H1 (cell line): Measurements from ENCODE around the gene ELOVL2. TPM values are rescaled to one million over a fixed set of nuclear protein-coding genes. Genes with fewer than 3 reads are reported as not detected.
"Not testable (repeated sequence)": the region's sequence is repeated elsewhere in the genome, so short reads cannot be mapped to it uniquely, and the experiment has no call there.

Experiments
- CTCF ChIA-PET: fragments of 300-600 bp; sonication (Branson Sonifier 250); formaldehyde crosslinking; loops from one replicate; lab custom pipeline; 2021; ENCODE audit not compliant: partially characterized antibody; lab: Charles Lee
- POLR2A ChIA-PET: fragments of 300-600 bp; sonication (Branson Sonifier 250); formaldehyde crosslinking; loops from one replicate; lab custom pipeline; 2021; ENCODE audit warnings: inconsistent platforms; ENCODE audit not compliant: partially characterized antibody; lab: Charles Lee
- DNase-seq, 2 experiments: peaks; one replicate each; pipeline versions ENCODE4 v3.0.0 to v3.0.0-alpha.2; 2010 to 2022; ENCODE audit warnings: low spot score in 2 of 2, low read depth in 1 of 2, mixed read lengths in 1 of 2
- FAIRE-seq: peaks from 2 replicates; lab custom pipeline; 2011; peaks lifted over from hg19 to GRCh38; lab: Jason Lieb, UNC
- H2AFZ ChIP-seq: 2 replicates; pipeline ENCODE4 v1.8.1; 2012; ENCODE audit warnings: low read length, inconsistent platforms
- H2AK5ac ChIP-seq: 2 replicates; pipeline ENCODE4 v1.6.1; 2013; ENCODE audit warnings: low read depth, low read length
- H2BK120ac ChIP-seq: replicated peaks from 2 replicates; pipeline ENCODE3; 2013; ENCODE audit warnings: low read depth, low read length, inconsistent platforms
- H2BK12ac ChIP-seq: 2 replicates; pipeline ENCODE4 v1.6.1; 2013; ENCODE audit warnings: low read depth, low read length
- H2BK15ac ChIP-seq: 2 replicates; pipeline ENCODE4 v1.6.1; 2013; ENCODE audit warnings: low read length
- H2BK20ac ChIP-seq: 2 replicates; pipeline ENCODE4 v1.6.1; 2013; ENCODE audit warnings: low read length
- H2BK5ac ChIP-seq: 2 replicates; pipeline ENCODE4 v1.6.1; 2013; ENCODE audit warnings: low read depth, low read length
- H3K14ac ChIP-seq: 2 replicates; pipeline ENCODE4 v1.6.1; 2013; ENCODE audit warnings: inconsistent platforms; ENCODE audit not compliant: insufficient read length
- H3K18ac ChIP-seq: 2 replicates; pipeline ENCODE4 v1.6.1; 2013; ENCODE audit warnings: low read length; ENCODE audit errors: extremely low read depth
- H3K23ac ChIP-seq: 2 replicates; pipeline ENCODE4 v1.6.1; 2013; ENCODE audit warnings: inconsistent platforms; ENCODE audit not compliant: insufficient read length
- H3K23me2 ChIP-seq: 2 replicates; pipeline ENCODE4 v1.6.1; 2013; ENCODE audit warnings: low read depth, low read length
- H3K27ac ChIP-seq: 2 replicates; pipeline ENCODE4 v1.6.1; 2011; ENCODE audit warnings: low read depth, low read length, inconsistent platforms
- H3K27me3 ChIP-seq, 4 experiments: replicated peaks in 1 of 4; 1 replicate in 1 of 4; 2 replicates in 3 of 4; pipeline versions ENCODE4 v1.6.1 to v1.8.1; 2011 to 2013; ENCODE audit warnings: low read length in 3 of 4, mild to moderate bottlenecking in 3 of 4, inconsistent platforms in 2 of 4, mixed read lengths in 2 of 4, moderate library complexity in 1 of 4; ENCODE audit not compliant: control insufficient read depth in 3 of 4, insufficient read depth in 3 of 4; ENCODE audit errors: extremely low read depth in 1 of 4
- H3K36me3 ChIP-seq, 4 experiments: 2 replicates each; pipeline versions ENCODE4 v1.6.1 to v1.8.1; 2011 to 2013; ENCODE audit warnings: mild to moderate bottlenecking in 4 of 4, low read length in 3 of 4, moderate library complexity in 2 of 4, control low read depth in 1 of 4, inconsistent platforms in 1 of 4; ENCODE audit not compliant: insufficient read depth in 4 of 4, control insufficient read depth in 2 of 4
- H3K4ac ChIP-seq: replicated peaks from 2 replicates; pipeline ENCODE3; 2013; ENCODE audit warnings: low read length, low read depth, mixed read lengths, inconsistent platforms; ENCODE audit not compliant: insufficient read length
- H3K4me1 ChIP-seq, 4 experiments: replicated peaks in 1 of 4; 1 replicate in 1 of 4; 2 replicates in 3 of 4; pipeline versions ENCODE4 v1.6.1 to v1.8.1; 2011 to 2013; ENCODE audit warnings: low read length in 3 of 4, inconsistent platforms in 2 of 4, mixed read lengths in 1 of 4; ENCODE audit not compliant: insufficient read depth in 4 of 4, control insufficient read depth in 3 of 4
- H3K4me2 ChIP-seq, 2 experiments: 2 replicates each; pipeline versions ENCODE4 v1.6.1 to v1.8.1; 2011 to 2013; ENCODE audit warnings: low read depth in 2 of 2, low read length in 2 of 2, control low read depth in 1 of 2, inconsistent platforms in 1 of 2, mild to moderate bottlenecking in 1 of 2; ENCODE audit not compliant: insufficient read depth in 1 of 2
- H3K4me3 ChIP-seq, 4 experiments: fragments of 200-600, 300-600 bp in 1 of 4; sonication (generic), shearing (Covaris generic), sonication (Bioruptor Twin) in 1 of 4; 2 replicates each; pipeline versions ENCODE4 v1.5.1 to v1.8.1; 2011 to 2016; ENCODE audit warnings: low read length in 4 of 4, low read depth in 3 of 4, control low read depth in 2 of 4, inconsistent platforms in 2 of 4, mild to moderate bottlenecking in 2 of 4, mixed read lengths in 1 of 4, moderate library complexity in 1 of 4; ENCODE audit not compliant: insufficient read depth in 2 of 4; ENCODE audit errors: extremely low read depth in 1 of 4
- H3K56ac ChIP-seq: replicated peaks from 2 replicates; pipeline ENCODE3; 2013; ENCODE audit warnings: low read depth, mild to moderate bottlenecking, mixed read lengths, low read length, inconsistent platforms; ENCODE audit not compliant: insufficient read length
- H3K79me1 ChIP-seq: 2 replicates; pipeline ENCODE4 v1.6.1; 2013; ENCODE audit warnings: low read depth, low read length, control low read depth
- H3K79me2 ChIP-seq, 2 experiments: 2 replicates each; pipeline versions ENCODE4 v1.6.1 to v1.8.1; 2012 to 2013; ENCODE audit warnings: low read length in 2 of 2, mild to moderate bottlenecking in 2 of 2, inconsistent platforms in 1 of 2; ENCODE audit not compliant: insufficient read depth in 2 of 2, control insufficient read depth in 1 of 2
- H3K9ac ChIP-seq, 4 experiments: replicated peaks in 1 of 4; 1 replicate in 1 of 4; 2 replicates in 3 of 4; pipeline versions ENCODE4 v1.6.1 to v1.8.1; 2011 to 2013; ENCODE audit warnings: low read depth in 3 of 4, low read length in 3 of 4, control low read depth in 2 of 4, mild to moderate bottlenecking in 2 of 4, moderate library complexity in 2 of 4, inconsistent platforms in 1 of 4; ENCODE audit errors: extremely low read depth in 1 of 4
- H3K9me3 ChIP-seq, 2 experiments: 2 replicates each; pipeline versions ENCODE4 v1.6.1 to v1.8.1; 2012 to 2013; ENCODE audit warnings: mild to moderate bottlenecking in 2 of 2, moderate library complexity in 2 of 2, control low read depth in 1 of 2, inconsistent platforms in 1 of 2, low read depth in 1 of 2, low read length in 1 of 2, mixed read lengths in 1 of 2; ENCODE audit not compliant: insufficient read depth in 2 of 2
- H4K20me1 ChIP-seq, 2 experiments: replicated peaks in 1 of 2; 2 replicates each; pipeline versions ENCODE3 to v1.8.1; 2011 to 2013; ENCODE audit warnings: inconsistent platforms in 2 of 2, low read length in 2 of 2, mild to moderate bottlenecking in 1 of 2; ENCODE audit not compliant: insufficient read depth in 2 of 2, control insufficient read depth in 1 of 2
- H4K5ac ChIP-seq: 2 replicates; pipeline ENCODE4 v1.6.1; 2013; ENCODE audit warnings: low read length, low read depth, mixed read lengths, inconsistent platforms; ENCODE audit not compliant: insufficient read length
- H4K8ac ChIP-seq: 2 replicates; pipeline ENCODE4 v1.8.0; 2013; ENCODE audit warnings: mild to moderate bottlenecking, moderate library complexity, low read length, inconsistent platforms; ENCODE audit not compliant: insufficient read depth; ENCODE audit errors: extremely low read depth
- H4K91ac ChIP-seq: replicated peaks from 2 replicates; pipeline ENCODE3; 2013; ENCODE audit warnings: low read length, mixed read lengths, inconsistent platforms; ENCODE audit not compliant: insufficient read length
- WGBS, 2 experiments: shearing (Covaris generic) in 1 of 2; methylation state at CpG; one replicate each; pipeline versions ENCODE4 v1.1.6 to v1.1.7; 2013 to 2015; ENCODE audit warnings: low lambda C conversion rate in 2 of 2, mixed read lengths in 2 of 2, inconsistent platforms in 1 of 2, low coverage in 1 of 2, missing lambda C conversion rate in 1 of 2; ENCODE audit not compliant: insufficient replicate concordance in 2 of 2, insufficient coverage in 1 of 2, insufficient read length in 1 of 2; ENCODE audit errors: extremely low coverage in 1 of 2, missing lambda C conversion rate in 1 of 2; 5-methylcytosine and 5-hydroxymethylcytosine counted together
- polyA plus RNA-seq, 7 experiments: library from polyadenylated mRNA; depleted of rRNA in 3 of 7; stranded (reverse) in 5 of 7; unstranded in 2 of 7; fragments of >200 nt in 5 of 7; fragments of 200-250 nt in 2 of 7; gene quantifications; 1 replicate in 5 of 7; 2 replicates in 1 of 7; 4 replicates in 1 of 7; pipeline versions ENCODE4 v1.2.1 to v1.2.3, GENCODE V29; 2011 to 2013; ENCODE audit warnings: missing spikeins in 2 of 7, mixed read lengths in 2 of 7
- total RNA-seq: library from RNA; stranded (reverse); fragmentation: NEBNext Ultra II Directional; extraction: Animal tissue kit (Norgen Biotek cat#: 25700); gene quantifications from 2 replicates; pipeline ENCODE4 v1.2.1, GENCODE V29; 2021

The ELOVL2 gene
- total and polyA plus RNA-seq, 2 of the 8 experiments (the other 6 are each of a cell fraction or from before 2014, with no cell fraction given): 0.42 to 0.89 TPM

- H2AK5ac ChIP-seq, DNase-seq, H3K4me1 ChIP-seq, H4K5ac ChIP-seq, H3K9me3 ChIP-seq, POLR2A ChIA-PET, H2BK20ac ChIP-seq, H3K14ac ChIP-seq, H2BK120ac ChIP-seq, H4K20me1 ChIP-seq, H3K4me3 ChIP-seq, H4K91ac ChIP-seq, H3K4ac ChIP-seq, H3K23me2 ChIP-seq, H4K8ac ChIP-seq, H3K27ac ChIP-seq, H2AFZ ChIP-seq, H3K79me1 ChIP-seq, H2BK15ac ChIP-seq, H2BK5ac ChIP-seq, H2BK12ac ChIP-seq, H3K18ac ChIP-seq, H3K56ac ChIP-seq, H3K79me2 ChIP-seq, H3K4me2 ChIP-seq, H3K23ac ChIP-seq, H3K9ac ChIP-seq, H3K36me3 ChIP-seq, FAIRE-seq, CTCF ChIA-PET, H3K27me3 ChIP-seq: not testable (repeated sequence)
- 90% methylated on average over 2 of the region's 2 CpGs; no CpG with 5 or more reads in 1 of the 2 experiments for WGBS, 2 experiments
These were observed 59.1 kb downstream of the ELOVL2 start for GRCh38 chr6:10984959-10985358.
